ENCODE data around the gene DSCAML1. TPM values are rescaled to one million over a fixed set of nuclear protein-coding genes. Genes with fewer than 3 reads are reported as not detected.

The DSCAML1 gene
- total RNA-seq, 1 donor from 2014 or later: 0.09 TPM

GRCh38 chr11:117471776-117472175, 325.2 kb downstream of the DSCAML1 start:
- Mint-ChIP-seq H3K4me1 (no peaks in the 10 kb centered on the region), H3K36me3 (ENCODE audit: low read depth) (no peaks in the 10 kb centered on the region), H3K4me3 (no peak overlapping the region), H3K27ac (ENCODE audit: unreplicated experiment) (no peak overlapping the region), H3K9me3 (no peaks in the 10 kb centered on the region), H3K27me3 (ENCODE audit: low read depth) (peaks cover 3% of the 10 kb centered on the region)
- TF ChIP-seq CTCF (conservative IDR thresholded peaks at IDR 0.05): no peak
- DNase-seq (ENCODE audit: low read depth, low spot score): no peak

GRCh38 chr11:117470576-117470975, 326.4 kb downstream of the DSCAML1 start:
- H3K4me3 Mint-ChIP-seq: no peak overlapping the region
- DNase-seq (ENCODE audit: low read depth, low spot score): no peak
- H3K4me1 Mint-ChIP-seq: no peaks in the 10 kb centered on the region
- no peaks in the 10 kb centered on the region for H3K9me3 Mint-ChIP-seq
- TF ChIP-seq CTCF (conservative IDR thresholded peaks at IDR 0.05): no peak
- H3K27ac Mint-ChIP-seq (ENCODE audit: unreplicated experiment): no peak overlapping the region
- H3K27me3 Mint-ChIP-seq (ENCODE audit: low read depth): no peaks in the 10 kb centered on the region
- H3K36me3 Mint-ChIP-seq (ENCODE audit: low read depth): no peaks in the 10 kb centered on the region

- no peak for DNase-seq (ENCODE audit: low read depth, low spot score)
- Mint-ChIP-seq H3K4me3 (no peak overlapping the region), H3K36me3 (ENCODE audit: low read depth) (no peaks in the 10 kb centered on the region), H3K27ac (ENCODE audit: unreplicated experiment) (no peak overlapping the region), H3K4me1 (no peaks in the 10 kb centered on the region), H3K27me3 (ENCODE audit: low read depth) (no peaks in the 10 kb centered on the region), H3K9me3 (no peaks in the 10 kb centered on the region)
- TF ChIP-seq CTCF (conservative IDR thresholded peaks at IDR 0.05): no peak
Measured at GRCh38 chr11:117468888-117469287, 328.1 kb downstream of the DSCAML1 start.

- no peak overlapping the region for H3K27ac Mint-ChIP-seq (ENCODE audit: unreplicated experiment)
- H3K4me3 Mint-ChIP-seq: no peak overlapping the region
- no peaks in the 10 kb centered on the region for H3K9me3 Mint-ChIP-seq
- no peak for TF ChIP-seq CTCF (conservative IDR thresholded peaks at IDR 0.05)
- no peaks in the 10 kb centered on the region for H3K36me3 Mint-ChIP-seq (ENCODE audit: low read depth)
- no peak for DNase-seq (ENCODE audit: low read depth, low spot score)
- no peaks in the 10 kb centered on the region for H3K4me1 Mint-ChIP-seq
- no peaks in the 10 kb centered on the region for H3K27me3 Mint-ChIP-seq (ENCODE audit: low read depth)
Measured at GRCh38 chr11:117467770-117468169, 329.2 kb downstream of the DSCAML1 start.

- Mint-ChIP-seq H3K27ac (ENCODE audit: unreplicated experiment) (no peak overlapping the region), H3K9me3 (no peaks in the 10 kb centered on the region), H3K4me1 (no peaks in the 10 kb centered on the region), H3K4me3 (no peak overlapping the region), H3K27me3 (ENCODE audit: low read depth) (no peaks in the 10 kb centered on the region), H3K36me3 (ENCODE audit: low read depth) (no peaks in the 10 kb centered on the region)
- no peak for TF ChIP-seq CTCF (conservative IDR thresholded peaks at IDR 0.05)
- DNase-seq (ENCODE audit: low read depth, low spot score): no peak
Measured at GRCh38 chr11:117466966-117467365, 330.1 kb downstream of the DSCAML1 start.

Measured in neural crest cell (in vitro differentiated cells).